AG10803 (cell line): ENCODE data around the gene HCCS.

ENCODE experiments used
- DNase-seq: peaks from one replicate; pipeline ENCODE4 v3.0.0; 2010; ENCODE audit warnings: low read depth
- H3K4me3 ChIP-seq: 2 replicates; pipeline ENCODE4 v1.5.1; 2011; ENCODE audit warnings: mild to moderate bottlenecking, low read length, control low read depth
- TF ChIP-seq, protein P1 (sequence below): conservative IDR thresholded peaks from 2 replicates; pipeline ENCODE4 v1.5.1; 2011; ENCODE audit warnings: mild to moderate bottlenecking, low read length, control low read depth, inconsistent platforms

The HCCS gene

DNA sequence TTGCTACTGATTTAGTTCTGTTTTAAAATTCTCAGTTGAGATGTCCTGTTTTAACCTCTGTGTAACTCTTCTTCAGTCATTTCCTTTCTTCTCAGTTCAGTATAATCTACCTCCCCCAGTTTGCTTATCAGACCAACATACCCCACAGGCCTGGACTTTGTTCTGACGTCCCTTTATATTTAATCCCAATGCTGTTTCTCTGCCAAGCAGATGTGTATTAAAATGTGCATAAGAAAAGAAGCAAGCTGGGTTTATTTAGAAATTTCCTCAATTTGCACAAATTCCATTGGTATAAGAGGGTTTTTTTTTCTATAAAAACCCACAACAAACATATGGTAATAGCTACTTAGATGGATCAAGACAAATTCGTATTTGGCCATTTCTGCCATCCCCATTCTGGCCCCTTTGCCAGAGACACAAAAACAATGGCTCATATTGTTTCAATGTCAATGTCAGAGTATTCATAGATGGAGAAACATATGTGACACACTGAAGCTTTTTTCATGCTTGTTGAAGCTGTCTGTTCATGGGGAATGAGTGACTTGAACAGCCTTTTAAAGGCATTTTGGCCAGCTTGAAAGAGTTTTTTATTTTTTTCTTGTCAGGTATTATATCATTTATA, 24.5 kb downstream of the HCCS start:
- TF ChIP-seq, protein P1, sequence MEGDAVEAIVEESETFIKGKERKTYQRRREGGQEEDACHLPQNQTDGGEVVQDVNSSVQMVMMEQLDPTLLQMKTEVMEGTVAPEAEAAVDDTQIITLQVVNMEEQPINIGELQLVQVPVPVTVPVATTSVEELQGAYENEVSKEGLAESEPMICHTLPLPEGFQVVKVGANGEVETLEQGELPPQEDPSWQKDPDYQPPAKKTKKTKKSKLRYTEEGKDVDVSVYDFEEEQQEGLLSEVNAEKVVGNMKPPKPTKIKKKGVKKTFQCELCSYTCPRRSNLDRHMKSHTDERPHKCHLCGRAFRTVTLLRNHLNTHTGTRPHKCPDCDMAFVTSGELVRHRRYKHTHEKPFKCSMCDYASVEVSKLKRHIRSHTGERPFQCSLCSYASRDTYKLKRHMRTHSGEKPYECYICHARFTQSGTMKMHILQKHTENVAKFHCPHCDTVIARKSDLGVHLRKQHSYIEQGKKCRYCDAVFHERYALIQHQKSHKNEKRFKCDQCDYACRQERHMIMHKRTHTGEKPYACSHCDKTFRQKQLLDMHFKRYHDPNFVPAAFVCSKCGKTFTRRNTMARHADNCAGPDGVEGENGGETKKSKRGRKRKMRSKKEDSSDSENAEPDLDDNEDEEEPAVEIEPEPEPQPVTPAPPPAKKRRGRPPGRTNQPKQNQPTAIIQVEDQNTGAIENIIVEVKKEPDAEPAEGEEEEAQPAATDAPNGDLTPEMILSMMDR: no peak
- no peak for DNase-seq

DNA sequence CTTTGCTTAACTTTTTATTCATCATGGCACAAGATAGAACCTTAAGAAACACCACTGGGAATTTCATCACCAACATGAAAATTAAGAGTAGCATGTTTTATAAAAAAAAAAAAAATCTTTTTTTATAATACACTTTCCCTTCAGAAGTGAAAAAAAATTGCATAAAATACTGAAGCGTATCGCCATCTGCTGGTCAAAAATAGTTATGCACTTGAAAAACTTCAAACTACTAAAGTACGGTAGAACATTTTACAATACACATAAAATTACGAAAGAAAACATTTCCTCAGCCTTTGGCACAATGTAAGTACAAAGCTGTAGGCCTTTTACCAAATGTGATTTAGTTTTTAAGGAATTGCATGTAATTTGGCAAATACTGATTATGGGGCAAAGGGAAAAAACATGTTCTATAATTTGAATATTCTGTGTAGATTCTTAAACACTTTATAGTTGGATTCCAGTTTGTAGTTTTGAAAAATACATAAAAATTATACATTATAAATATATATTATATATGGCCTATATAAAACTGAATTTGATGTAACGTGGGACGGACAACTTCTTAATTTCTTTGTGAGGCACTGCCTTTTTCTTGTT, 26.5 kb downstream of the HCCS start:
- peak; percentile 63 for DNase-seq
- TF ChIP-seq, protein P1: peak; percentile 61
- no peak overlapping the region for H3K4me3 ChIP-seq

More for the DNA sequence above, 24.5 kb downstream of the HCCS start:
- no peak overlapping the region for H3K4me3 ChIP-seq

DNA sequence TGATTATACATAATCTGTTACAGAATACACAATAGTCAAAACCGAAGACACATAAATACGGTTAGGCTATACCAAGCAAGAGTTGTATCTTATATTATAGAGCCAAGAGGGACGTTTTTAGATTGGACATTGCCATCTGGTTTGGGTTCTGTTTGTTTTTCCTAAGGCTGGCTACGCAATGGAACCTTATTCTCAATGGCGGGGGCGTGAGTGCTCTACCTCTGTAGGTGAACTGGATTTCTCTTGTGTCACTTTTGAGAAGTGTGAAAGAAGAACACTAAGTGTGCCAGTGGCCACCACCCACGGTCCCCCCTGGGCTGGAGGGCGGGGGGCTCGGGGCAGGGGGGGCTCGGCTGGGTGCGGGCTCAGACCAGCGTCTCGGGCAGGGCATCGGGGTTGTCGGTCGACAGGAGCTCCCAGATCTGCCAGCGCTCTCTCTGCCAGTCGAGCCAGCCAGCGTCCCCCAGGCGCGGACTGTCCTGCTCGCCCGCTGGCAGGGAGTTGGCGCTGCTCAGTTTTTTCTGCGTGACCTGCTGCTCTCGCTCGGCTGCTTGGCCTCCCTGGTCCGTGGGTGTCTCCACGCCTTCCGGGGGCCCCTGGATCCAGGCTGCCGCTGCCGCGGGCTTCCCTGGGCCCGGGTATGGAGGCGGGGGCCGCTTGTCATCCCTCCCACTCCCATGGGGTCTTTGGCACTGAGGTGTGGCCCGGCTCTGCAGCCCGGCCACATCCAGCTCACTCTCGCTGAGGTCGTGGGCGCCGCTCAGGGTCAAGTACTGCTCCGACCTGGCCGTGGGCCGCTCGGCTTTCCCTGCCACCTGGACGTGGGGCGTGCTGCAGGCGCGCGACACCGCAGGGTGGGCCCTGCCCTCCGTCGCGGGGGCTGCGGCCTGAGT, 27.6 kb downstream of the HCCS start:
- no peak for DNase-seq
- H3K4me3 ChIP-seq: no peak overlapping the region
- TF ChIP-seq, protein P1: no peak

GRCh38 chrX:11143931-11144678, 33.0 kb downstream of the HCCS start:
- peak; percentile 67 for DNase-seq
- H3K4me3 ChIP-seq: no peak overlapping the region
- TF ChIP-seq, protein P1: peak; percentile 58

GRCh38 chrX:11146411-11146810, 35.3 kb downstream of the HCCS start:
- TF ChIP-seq, protein P1: no peak
- no peak overlapping the region for H3K4me3 ChIP-seq
- no peak for DNase-seq

- H3K4me3 ChIP-seq: no peak overlapping the region
- no peak for DNase-seq
- TF ChIP-seq, protein P1: no peak
Measured at GRCh38 chrX:11148401-11148800, 37.3 kb downstream of the HCCS start.
